IMR-90 (cell line): ENCODE data around the gene AKAP13. TPM values are rescaled to one million over a fixed set of nuclear protein-coding genes. Genes with fewer than 3 reads are reported as not detected.

Source experiments
- ATAC-seq: fragments of 200-7000 bp; cut with Tn5 transposase; 2 replicates; pipeline ENCODE4 v1.9.1; 2020; ENCODE audit warnings: low read depth, mild to moderate bottlenecking, moderate library complexity
- BruUV-seq: library from RNA; stranded (reverse); fragments of 400-500 nt; replicated peaks from 2 replicates; lab custom pipeline; 2021; lab: Mats Ljungman, UMichigan
- CTCF ChIA-PET: fragments of 300-600 bp; formaldehyde crosslinking; extraction: SDS; loops from one replicate; lab custom pipeline; 2021; ENCODE audit warnings: antibody characterized with exemption; lab: Yijun Ruan, JAX
- POLR2A ChIA-PET: fragments of 300-600 bp; sonication (Branson Sonifier 250); formaldehyde crosslinking; loops from one replicate; lab custom pipeline; 2022; ENCODE audit warnings: antibody characterized with exemption; ENCODE audit not compliant: unreplicated experiment; lab: Charles Lee
- DNase-seq: peaks from one replicate; pipeline ENCODE4 v3.0.0; 2013
- H2AFZ ChIP-seq: replicated peaks from 2 replicates; pipeline ENCODE3; 2013; ENCODE audit warnings: low read length, mild to moderate bottlenecking; ENCODE audit not compliant: poor library complexity
- H2AK5ac ChIP-seq: 2 replicates; pipeline ENCODE4 v1.6.1; 2013; ENCODE audit warnings: low read depth, low read length, inconsistent platforms
- H2AK9ac ChIP-seq: replicated peaks from 2 replicates; pipeline ENCODE3; 2013; ENCODE audit warnings: mild to moderate bottlenecking, low read depth, low read length, moderate library complexity; ENCODE audit not compliant: poor library complexity
- H2BK120ac ChIP-seq: 2 replicates; pipeline ENCODE4 v1.6.1; 2013; ENCODE audit warnings: low read depth, low read length, inconsistent platforms
- H2BK15ac ChIP-seq: 3 replicates; pipeline ENCODE4 v1.6.1; 2013; ENCODE audit warnings: low read depth, low read length, inconsistent platforms
- H2BK20ac ChIP-seq: 2 replicates; pipeline ENCODE4 v1.6.1; 2013; ENCODE audit warnings: low read depth, mild to moderate bottlenecking, inconsistent platforms, low read length, moderate library complexity
- H2BK5ac ChIP-seq: 2 replicates; pipeline ENCODE4 v1.6.1; 2013; ENCODE audit warnings: mild to moderate bottlenecking, low read depth, low read length, inconsistent platforms; ENCODE audit not compliant: poor library complexity, severe bottlenecking
- H3K14ac ChIP-seq: replicated peaks from 2 replicates; pipeline ENCODE4 v1.6.1; 2013; ENCODE audit warnings: low read depth, low read length, inconsistent platforms
- H3K18ac ChIP-seq: 2 replicates; pipeline ENCODE4 v1.6.1; 2013; ENCODE audit warnings: low read depth, low read length, control low read depth
- H3K23ac ChIP-seq: 2 replicates; pipeline ENCODE4 v1.6.1; 2013; ENCODE audit warnings: low read depth, low read length, inconsistent platforms
- H3K27ac ChIP-seq: 2 replicates; pipeline ENCODE4 v1.5.1; 2013; ENCODE audit warnings: mild to moderate bottlenecking, control low read depth, low read length; ENCODE audit not compliant: insufficient read depth
- H3K27me3 ChIP-seq: 2 replicates; pipeline ENCODE4 v1.6.1; 2013; ENCODE audit warnings: low read length; ENCODE audit not compliant: control insufficient read depth, insufficient read depth
- H3K36me3 ChIP-seq: 2 replicates; pipeline ENCODE4 v1.6.1; 2013; ENCODE audit warnings: low read length, mixed read lengths; ENCODE audit not compliant: control insufficient read depth, insufficient read depth
- H3K4ac ChIP-seq: 2 replicates; pipeline ENCODE4 v1.6.1; 2013; ENCODE audit warnings: low read depth, low read length, inconsistent platforms
- H3K4me1 ChIP-seq: 2 replicates; pipeline ENCODE4 v1.6.1; 2013; ENCODE audit warnings: low read length, mixed read lengths; ENCODE audit not compliant: control insufficient read depth, insufficient read depth
- H3K4me2 ChIP-seq: 2 replicates; pipeline ENCODE4 v1.6.1; 2013; ENCODE audit warnings: low read depth, mild to moderate bottlenecking, control low read depth, low read length, moderate library complexity
- H3K4me3 ChIP-seq: 2 replicates; pipeline ENCODE4 v1.5.1; 2013; ENCODE audit warnings: low read depth, mild to moderate bottlenecking, control low read depth, low read length, moderate library complexity; ENCODE audit not compliant: insufficient read depth
- H3K56ac ChIP-seq: 2 replicates; pipeline ENCODE4 v1.6.1; 2013; ENCODE audit warnings: low read length, inconsistent platforms; ENCODE audit not compliant: insufficient read depth; ENCODE audit errors: extremely low read depth
- H3K79me1 ChIP-seq, 2 experiments: 2 replicates each; pipeline ENCODE4 v1.6.1; 2013; ENCODE audit warnings: low read length in 2 of 2, inconsistent platforms in 1 of 2, low read depth in 1 of 2
- H3K9ac ChIP-seq: 2 replicates; pipeline ENCODE4 v1.6.1; 2013; ENCODE audit warnings: low read depth, low read length, control low read depth
- H3K9me1 ChIP-seq: 2 replicates; pipeline ENCODE4 v1.6.1; 2013; ENCODE audit warnings: low read length, inconsistent platforms; ENCODE audit not compliant: insufficient read depth
- H3K9me3 ChIP-seq: 2 replicates; pipeline ENCODE4 v1.6.1; 2013; ENCODE audit warnings: low read length; ENCODE audit not compliant: control insufficient read depth, insufficient read depth
- H4K20me1 ChIP-seq: 2 replicates; pipeline ENCODE4 v1.6.1; 2013; ENCODE audit warnings: low read length, inconsistent platforms; ENCODE audit not compliant: insufficient read depth
- H4K5ac ChIP-seq: 2 replicates; pipeline ENCODE4 v1.6.1; 2013; ENCODE audit warnings: mild to moderate bottlenecking, low read depth, low read length, control low read depth
- H4K8ac ChIP-seq, 2 experiments: 2 replicates each; pipeline ENCODE4 v1.6.1; 2013; ENCODE audit warnings: low read depth in 2 of 2, low read length in 2 of 2, control low read depth in 1 of 2, inconsistent platforms in 1 of 2
- H4K91ac ChIP-seq: 2 replicates; pipeline ENCODE4 v1.6.1; 2013; ENCODE audit warnings: low read depth, low read length, inconsistent platforms; ENCODE audit not compliant: insufficient read depth
- CHD1 ChIP-seq: IDR thresholded peaks from 2 replicates; pipeline ENCODE4 v1.6.1; 2012; ENCODE audit warnings: low read depth, low read length, improper control_type of control experiment
- FOS ChIP-seq: fragments of 150-350 bp; IDR thresholded peaks from 2 replicates; pipeline ENCODE4 v1.6.1; 2016; ENCODE audit warnings: low read depth, low read length
- MAFK ChIP-seq: IDR thresholded peaks from 2 replicates; pipeline ENCODE4 v1.6.1; 2012; ENCODE audit warnings: low read depth, low read length, improper control_type of control experiment
- MAZ ChIP-seq: IDR thresholded peaks from 2 replicates; pipeline ENCODE4 v1.6.1; 2012; ENCODE audit warnings: low read depth, mild to moderate bottlenecking, low read length, improper control_type of control experiment, moderate library complexity, borderline replicate concordance
- MXI1 ChIP-seq: IDR thresholded peaks from 2 replicates; pipeline ENCODE4 v1.6.1; 2012; ENCODE audit warnings: low read depth, mild to moderate bottlenecking, low read length, moderate library complexity, borderline replicate concordance
- POLR2A ChIP-seq: IDR thresholded peaks from 2 replicates; pipeline ENCODE4 v1.6.1; 2012; ENCODE audit warnings: mild to moderate bottlenecking, low read depth, low read length
- SMC3 ChIP-seq: fragments of 150-350 bp; IDR thresholded peaks from 2 replicates; pipeline ENCODE4 v1.6.1; 2016; ENCODE audit warnings: low read depth, mild to moderate bottlenecking, antibody characterized with exemption, low read length, moderate library complexity
- WGBS, 2 experiments: methylation state at CpG; one replicate each; pipeline versions ENCODE4 v1.1.5 to v1.1.7; 2013; ENCODE audit warnings: missing lambda C conversion rate in 2 of 2; ENCODE audit not compliant: insufficient read length in 1 of 2; ENCODE audit errors: extremely low coverage in 2 of 2; 5-methylcytosine and 5-hydroxymethylcytosine counted together
- dilution Hi-C: fragments of 300-500 bp; cut with HindIII; formaldehyde crosslinking; loops from one replicate; pipeline ENCODE4 v1.14.3; 2018; ENCODE audit warnings: low sequenced_read_pairs; ENCODE audit not compliant: unreplicated experiment
- in situ Hi-C: fragments of 300-500 bp; cut with MboI; formaldehyde crosslinking; loops from 3 replicates; pipeline ENCODE4 v1.14.3; 2019; ENCODE audit warnings: low sequenced_read_pairs, inconsistent platforms, mixed read lengths
- intact Hi-C: fragments of 100-400 bp; cut with micrococcal nuclease; formaldehyde crosslinking; loops from 2 replicates; pipeline ENCODE4 v1.10.0; 2022
- polyA plus RNA-seq, 3 experiments: library from polyadenylated mRNA; depleted of rRNA; stranded (reverse); fragments of >200 nt; gene quantifications; 2 replicates each; pipeline ENCODE4 v1.2.3, GENCODE V29; 2012; ENCODE audit warnings: low replicate concordance in 1 of 3
- total RNA-seq: library from RNA; depleted of rRNA; stranded (reverse); fragments of >200 nt; gene quantifications from 2 replicates; pipeline ENCODE4 v1.2.3, GENCODE V29; 2012
- TF ChIP-seq, protein P1 (sequence below): fragments of 150-350 bp; IDR thresholded peaks from 2 replicates; pipeline ENCODE4 v1.6.1; 2017; ENCODE audit warnings: mild to moderate bottlenecking, antibody characterized with exemption, low read length, low read depth
- TF ChIP-seq, protein P2 (sequence below): fragments of 150-350 bp; IDR thresholded peaks from 2 replicates; pipeline ENCODE4 v1.6.1; 2016; ENCODE audit warnings: low read depth, mild to moderate bottlenecking, low read length, moderate library complexity, borderline replicate concordance
- TF ChIP-seq, protein P3 (sequence below): conservative IDR thresholded peaks from 2 replicates; pipeline ENCODE4 v1.5.1; 2012; ENCODE audit warnings: mild to moderate bottlenecking, low read depth, low read length, improper control_type of control experiment

AKAP13 gene
- total and polyA plus RNA-seq, 2 of the 4 experiments (the other 2 are of a cell fraction), result 10.4 to 46.4 TPM

DNA sequence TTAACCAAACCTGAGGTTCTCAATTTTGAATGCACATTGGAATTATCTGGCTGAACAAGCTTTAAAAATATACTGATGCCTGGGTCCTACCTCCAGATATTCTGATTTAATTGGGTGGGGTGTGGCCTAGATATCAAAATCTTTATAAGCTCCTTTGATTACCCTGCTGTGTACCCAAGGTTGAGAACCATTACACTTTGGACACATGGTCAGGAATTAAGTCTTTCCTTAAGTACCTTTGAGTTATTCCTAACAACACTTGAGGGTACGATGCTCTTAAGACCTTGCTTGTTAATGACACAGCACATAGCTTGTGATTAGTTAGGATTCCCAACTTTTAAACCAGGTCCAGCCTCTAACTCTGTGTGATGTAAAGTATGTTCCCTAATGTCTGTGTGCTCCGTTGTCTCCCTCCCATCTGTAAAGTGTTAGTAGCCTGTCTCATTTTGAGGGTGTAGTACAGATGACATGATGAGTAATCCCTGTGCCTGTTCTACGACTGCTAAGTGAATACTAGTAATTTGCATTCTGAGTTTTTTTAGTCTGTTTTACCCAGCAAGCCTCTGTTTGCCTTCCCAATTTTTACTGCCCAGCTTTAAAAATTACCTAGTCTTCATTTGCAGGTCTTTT, 259.5 kb downstream of the AKAP13 start:
- DNase-seq (peak; percentile 72), ATAC-seq (peak; percentile 79)
- no peaks in the 10 kb centered on the region for H3K27me3 ChIP-seq
- peaks cover 7% of the 10 kb centered on the region; the same call in 1 of the 2 replicates for H3K9me1 ChIP-seq
- H2BK120ac ChIP-seq, result no peak overlapping the region
- H3K56ac ChIP-seq, result no peak overlapping the region
- H3K36me3 ChIP-seq, result peaks cover 3% of the 10 kb centered on the region; the same call in 1 of the 2 replicates
- dilution Hi-C loops, result no loop called here
- no peak overlapping the region for H3K27ac ChIP-seq
- H4K5ac ChIP-seq, result no peak overlapping the region; the same call in 1 of the 2 replicates
- H4K20me1 ChIP-seq, result no peaks in the 10 kb centered on the region
- 0 out of 2 replicates have a peak overlapping the region, but pooled peaks have one; percentile 2 for H3K4ac ChIP-seq
- no peak overlapping the region for H2AFZ ChIP-seq
- H2BK20ac ChIP-seq, result no peak overlapping the region
- peak overlapping the region; percentile 61 for H2BK5ac ChIP-seq
- ChIA-PET POLR2A (no interaction called here), CTCF (interaction anchor here (0.6 to 1.2 kb wide), 2 partner anchors 14 to 21 kb away, joined by 3 read pairs; no protein-coding TSS in a partner anchor)
- no peak overlapping the region for H2AK9ac ChIP-seq
- H2BK15ac ChIP-seq, result no peak overlapping the region
- no peak overlapping the region; the same call in 1 of the 2 replicates for H2AK5ac ChIP-seq
- peaks cover 8% of the 10 kb centered on the region for H3K4me1 ChIP-seq
- no peak overlapping the region for H3K18ac ChIP-seq
- TF ChIP-seq, protein P1, sequence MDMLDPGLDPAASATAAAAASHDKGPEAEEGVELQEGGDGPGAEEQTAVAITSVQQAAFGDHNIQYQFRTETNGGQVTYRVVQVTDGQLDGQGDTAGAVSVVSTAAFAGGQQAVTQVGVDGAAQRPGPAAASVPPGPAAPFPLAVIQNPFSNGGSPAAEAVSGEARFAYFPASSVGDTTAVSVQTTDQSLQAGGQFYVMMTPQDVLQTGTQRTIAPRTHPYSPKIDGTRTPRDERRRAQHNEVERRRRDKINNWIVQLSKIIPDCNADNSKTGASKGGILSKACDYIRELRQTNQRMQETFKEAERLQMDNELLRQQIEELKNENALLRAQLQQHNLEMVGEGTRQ, result no peak
- TF ChIP-seq MAZ (no peak), MAFK (no peak), FOS (no peak), MXI1 (no peak), SMC3 (no peak), CHD1 (no peak), POLR2A (no peak)
- TF ChIP-seq, protein P2, sequence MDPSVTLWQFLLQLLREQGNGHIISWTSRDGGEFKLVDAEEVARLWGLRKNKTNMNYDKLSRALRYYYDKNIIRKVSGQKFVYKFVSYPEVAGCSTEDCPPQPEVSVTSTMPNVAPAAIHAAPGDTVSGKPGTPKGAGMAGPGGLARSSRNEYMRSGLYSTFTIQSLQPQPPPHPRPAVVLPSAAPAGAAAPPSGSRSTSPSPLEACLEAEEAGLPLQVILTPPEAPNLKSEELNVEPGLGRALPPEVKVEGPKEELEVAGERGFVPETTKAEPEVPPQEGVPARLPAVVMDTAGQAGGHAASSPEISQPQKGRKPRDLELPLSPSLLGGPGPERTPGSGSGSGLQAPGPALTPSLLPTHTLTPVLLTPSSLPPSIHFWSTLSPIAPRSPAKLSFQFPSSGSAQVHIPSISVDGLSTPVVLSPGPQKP, result no peak
- TF ChIP-seq, protein P3, sequence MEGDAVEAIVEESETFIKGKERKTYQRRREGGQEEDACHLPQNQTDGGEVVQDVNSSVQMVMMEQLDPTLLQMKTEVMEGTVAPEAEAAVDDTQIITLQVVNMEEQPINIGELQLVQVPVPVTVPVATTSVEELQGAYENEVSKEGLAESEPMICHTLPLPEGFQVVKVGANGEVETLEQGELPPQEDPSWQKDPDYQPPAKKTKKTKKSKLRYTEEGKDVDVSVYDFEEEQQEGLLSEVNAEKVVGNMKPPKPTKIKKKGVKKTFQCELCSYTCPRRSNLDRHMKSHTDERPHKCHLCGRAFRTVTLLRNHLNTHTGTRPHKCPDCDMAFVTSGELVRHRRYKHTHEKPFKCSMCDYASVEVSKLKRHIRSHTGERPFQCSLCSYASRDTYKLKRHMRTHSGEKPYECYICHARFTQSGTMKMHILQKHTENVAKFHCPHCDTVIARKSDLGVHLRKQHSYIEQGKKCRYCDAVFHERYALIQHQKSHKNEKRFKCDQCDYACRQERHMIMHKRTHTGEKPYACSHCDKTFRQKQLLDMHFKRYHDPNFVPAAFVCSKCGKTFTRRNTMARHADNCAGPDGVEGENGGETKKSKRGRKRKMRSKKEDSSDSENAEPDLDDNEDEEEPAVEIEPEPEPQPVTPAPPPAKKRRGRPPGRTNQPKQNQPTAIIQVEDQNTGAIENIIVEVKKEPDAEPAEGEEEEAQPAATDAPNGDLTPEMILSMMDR, result no peak
- in situ Hi-C loops, result no loop called here
- intact Hi-C loops, result no loop called here
- no TSS peak for BruUV-seq
- peak overlapping the region in 1 of 2 experiments; percentile 71; a peak in 2 of 4 replicates for H4K8ac ChIP-seq
- no CpG with 5 or more reads among the region's 3 CpGs for WGBS, 2 experiments
- H4K91ac ChIP-seq, result 0 out of 2 replicates have a peak overlapping the region, but pooled peaks have one; percentile 10
- peaks cover 7 to 41% of the 10 kb centered on the region in 2 experiments; a peak in 2 of 4 replicates for H3K79me1 ChIP-seq
- no peak overlapping the region for H3K4me3 ChIP-seq
- H3K23ac ChIP-seq, result peak overlapping the region; percentile 45; the same call in 1 of the 2 replicates
- peak overlapping the region; percentile 23; the same call in 1 of the 2 replicates for H3K4me2 ChIP-seq
- H3K9ac ChIP-seq, result no peak overlapping the region; the same call in 1 of the 2 replicates
- H3K9me3 ChIP-seq, result no peaks in the 10 kb centered on the region
- H3K14ac ChIP-seq, result no peak overlapping the region
